MM.1S (cell line): ENCODE data around the gene NMNAT2.

Source experiments
- DNase-seq: peaks from one replicate; pipeline ENCODE4 v3.0.0-alpha.2; 2015
- H2AFZ ChIP-seq: fragments of 300-600 bp; sonication (generic); 2 replicates; pipeline ENCODE4 v1.6.0; 2016; ENCODE audit warnings: antibody characterized with exemption, low read length
- H3F3A ChIP-seq: fragments of 300-600 bp; sonication (generic); 2 replicates; pipeline ENCODE4 v1.6.1; 2016; ENCODE audit warnings: mild to moderate bottlenecking, antibody characterized with exemption, low read length, moderate library complexity, mixed read lengths; ENCODE audit not compliant: insufficient read depth
- H3K27ac ChIP-seq: fragments of 300-600 bp; sonication (generic); 2 replicates; pipeline ENCODE4 v1.5.1; 2016; ENCODE audit warnings: mild to moderate bottlenecking, low read length
- H3K27me3 ChIP-seq: fragments of 300-600 bp; sonication (generic); replicated peaks from 2 replicates; pipeline ENCODE4 v1.6.0; 2016; ENCODE audit warnings: low read length; ENCODE audit not compliant: insufficient read depth
- H3K36me3 ChIP-seq: fragments of 300-600 bp; sonication (generic); replicated peaks from 2 replicates; pipeline ENCODE4 v1.6.1; 2016; ENCODE audit warnings: mild to moderate bottlenecking, low read length, mixed read lengths; ENCODE audit not compliant: insufficient read depth
- H3K4me1 ChIP-seq: fragments of 300-600 bp; sonication (generic); 2 replicates; pipeline ENCODE4 v1.6.1; 2016; ENCODE audit warnings: low read length, mixed read lengths
- H3K4me2 ChIP-seq: fragments of 300-600 bp; sonication (generic); 2 replicates; pipeline ENCODE4 v1.6.0; 2016; ENCODE audit warnings: low read depth, low read length
- H3K4me3 ChIP-seq: fragments of 300-600 bp; sonication (generic); 2 replicates; pipeline ENCODE4 v1.5.1; 2016; ENCODE audit warnings: low read length, mixed read lengths
- H3K79me2 ChIP-seq: fragments of 300-600 bp; sonication (generic); 2 replicates; pipeline ENCODE4 v1.6.1; 2016; ENCODE audit warnings: mixed run types, low read length, mixed read lengths
- H3K9ac ChIP-seq: fragments of 300-600 bp; sonication (generic); 2 replicates; pipeline ENCODE4 v1.6.1; 2016; ENCODE audit warnings: low read length, mixed read lengths
- H3K9me2 ChIP-seq: fragments of 300-600 bp; sonication (generic); replicated peaks from 2 replicates; pipeline ENCODE4 v1.6.1; 2016; ENCODE audit warnings: mild to moderate bottlenecking, low read length, mixed read lengths; ENCODE audit not compliant: insufficient read depth
- H3K9me3 ChIP-seq: fragments of 300-600 bp; sonication (generic); replicated peaks from 2 replicates; pipeline ENCODE4 v1.6.1; 2016; ENCODE audit warnings: mild to moderate bottlenecking, low read length, mixed read lengths; ENCODE audit not compliant: insufficient read depth
- H4K20me1 ChIP-seq: fragments of 300-600 bp; sonication (generic); 2 replicates; pipeline ENCODE4 v1.6.1; 2016; ENCODE audit warnings: mild to moderate bottlenecking, low read length, moderate library complexity, mixed read lengths; ENCODE audit not compliant: insufficient read depth
- EZH2 ChIP-seq: fragments of 300-600 bp; sonication (generic); optimal IDR thresholded peaks from 2 replicates; pipeline ENCODE3; 2017; ENCODE audit warnings: low read depth, mild to moderate bottlenecking, antibody characterized with exemption, low read length, mixed read lengths
- EZH2phosphoT487 ChIP-seq: fragments of 300-600 bp; sonication (generic); IDR thresholded peaks from 2 replicates; pipeline ENCODE4 v1.6.1; 2018; ENCODE audit warnings: antibody characterized with exemption, low read length
- TF ChIP-seq, protein P1 (sequence below): fragments of 300-600 bp; sonication (generic); IDR thresholded peaks from 2 replicates; pipeline ENCODE4 v1.5.1; 2016; ENCODE audit warnings: antibody characterized with exemption, low read length, mixed read lengths

Gene NMNAT2

DNA sequence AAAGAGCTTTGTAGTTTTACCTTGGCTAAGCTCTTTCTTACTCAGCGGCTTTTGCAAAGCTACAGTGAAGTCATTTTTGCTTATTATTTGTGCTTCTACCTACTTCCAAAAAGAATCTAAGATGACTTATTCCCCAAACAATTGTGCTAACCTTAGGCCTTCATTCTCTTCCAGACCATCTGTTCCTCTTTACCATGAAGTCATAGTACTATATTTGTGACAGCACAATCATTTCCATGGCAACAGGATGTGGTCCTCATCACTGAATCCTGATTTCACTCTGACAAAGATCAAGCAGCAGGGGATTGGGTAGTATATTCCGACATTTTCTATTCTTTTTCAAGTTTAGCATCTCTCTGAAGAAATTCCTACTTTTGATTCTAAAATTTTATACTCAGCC is 24.8 kb upstream of the NMNAT2 start:
- no peaks in the 10 kb centered on the region for H3F3A ChIP-seq
- no peaks in the 10 kb centered on the region for H3K79me2 ChIP-seq
- no peaks in the 10 kb centered on the region for H4K20me1 ChIP-seq
- H3K9ac ChIP-seq: no peak overlapping the region
- no peak overlapping the region for H3K27ac ChIP-seq
- no peak overlapping the region for H2AFZ ChIP-seq
- H3K36me3 ChIP-seq: no peaks in the 10 kb centered on the region
- TF ChIP-seq EZH2phosphoT487 (no peak), EZH2 (no peak)
- TF ChIP-seq, protein P1, sequence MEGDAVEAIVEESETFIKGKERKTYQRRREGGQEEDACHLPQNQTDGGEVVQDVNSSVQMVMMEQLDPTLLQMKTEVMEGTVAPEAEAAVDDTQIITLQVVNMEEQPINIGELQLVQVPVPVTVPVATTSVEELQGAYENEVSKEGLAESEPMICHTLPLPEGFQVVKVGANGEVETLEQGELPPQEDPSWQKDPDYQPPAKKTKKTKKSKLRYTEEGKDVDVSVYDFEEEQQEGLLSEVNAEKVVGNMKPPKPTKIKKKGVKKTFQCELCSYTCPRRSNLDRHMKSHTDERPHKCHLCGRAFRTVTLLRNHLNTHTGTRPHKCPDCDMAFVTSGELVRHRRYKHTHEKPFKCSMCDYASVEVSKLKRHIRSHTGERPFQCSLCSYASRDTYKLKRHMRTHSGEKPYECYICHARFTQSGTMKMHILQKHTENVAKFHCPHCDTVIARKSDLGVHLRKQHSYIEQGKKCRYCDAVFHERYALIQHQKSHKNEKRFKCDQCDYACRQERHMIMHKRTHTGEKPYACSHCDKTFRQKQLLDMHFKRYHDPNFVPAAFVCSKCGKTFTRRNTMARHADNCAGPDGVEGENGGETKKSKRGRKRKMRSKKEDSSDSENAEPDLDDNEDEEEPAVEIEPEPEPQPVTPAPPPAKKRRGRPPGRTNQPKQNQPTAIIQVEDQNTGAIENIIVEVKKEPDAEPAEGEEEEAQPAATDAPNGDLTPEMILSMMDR: no peak
- H3K4me3 ChIP-seq: no peak overlapping the region
- no peaks in the 10 kb centered on the region for H3K9me3 ChIP-seq
- H3K27me3 ChIP-seq: no peaks in the 10 kb centered on the region
- no peak overlapping the region for H3K4me2 ChIP-seq
- DNase-seq: no peak
- no peaks in the 10 kb centered on the region for H3K4me1 ChIP-seq
- no peaks in the 10 kb centered on the region for H3K9me2 ChIP-seq

DNA sequence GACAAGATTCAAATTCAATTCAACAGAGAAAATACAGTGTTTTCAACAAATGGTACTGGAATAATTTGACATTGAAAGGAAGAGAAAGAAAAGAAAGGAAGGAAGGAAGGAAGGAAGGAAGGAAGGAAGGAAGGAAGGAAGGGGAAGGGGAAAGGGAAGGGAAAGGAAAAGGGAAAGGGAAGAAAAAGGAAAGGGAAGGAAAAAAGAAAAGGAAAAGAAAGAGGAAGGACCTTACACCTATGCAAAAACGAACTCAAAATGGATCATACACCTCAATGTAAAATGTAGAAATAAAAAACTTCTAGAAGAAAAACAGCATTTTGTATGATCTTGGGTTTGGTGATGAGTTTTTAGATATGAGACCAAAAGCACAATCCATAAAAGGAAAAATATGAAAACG is 19.9 kb upstream of the NMNAT2 start:
- Histone ChIP-seq H2AFZ (no peak overlapping the region), H3K27me3 (no peaks in the 10 kb centered on the region), H3K9me2 (no peaks in the 10 kb centered on the region), H4K20me1 (no peaks in the 10 kb centered on the region), H3K4me3 (no peak overlapping the region), H3K36me3 (no peaks in the 10 kb centered on the region), H3K9ac (no peak overlapping the region), H3K27ac (no peak overlapping the region), H3F3A (no peaks in the 10 kb centered on the region), H3K4me1 (no peaks in the 10 kb centered on the region), H3K9me3 (no peaks in the 10 kb centered on the region), H3K4me2 (no peak overlapping the region), H3K79me2 (no peaks in the 10 kb centered on the region)
- no peak for DNase-seq
- TF ChIP-seq EZH2phosphoT487 (no peak), EZH2 (no peak)
- TF ChIP-seq, protein P1: no peak

DNA sequence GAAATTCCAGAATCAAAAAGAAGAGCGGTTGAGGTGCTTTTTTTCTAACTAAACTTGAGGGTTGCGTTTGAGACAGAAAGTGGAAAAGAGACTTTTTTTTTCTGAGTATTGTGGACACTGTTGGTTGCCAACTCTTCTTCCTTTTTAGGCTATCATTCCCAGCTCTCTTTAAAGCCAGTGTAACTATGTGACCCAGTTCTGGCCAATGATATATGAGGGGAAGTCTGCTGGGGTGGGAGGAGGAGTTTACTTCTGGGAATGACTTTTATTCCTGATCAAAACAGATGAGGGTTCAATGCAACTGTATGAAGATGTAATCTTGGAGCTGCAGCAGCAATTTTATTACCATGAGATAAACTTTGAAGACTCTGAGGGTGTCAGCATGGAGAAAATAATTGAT is 17.3 kb upstream of the NMNAT2 start:
- Histone ChIP-seq H3F3A (no peaks in the 10 kb centered on the region), H4K20me1 (no peaks in the 10 kb centered on the region), H3K4me2 (no peak overlapping the region), H3K9me3 (no peaks in the 10 kb centered on the region), H3K4me1 (no peaks in the 10 kb centered on the region), H3K36me3 (no peaks in the 10 kb centered on the region), H3K4me3 (no peak overlapping the region), H3K9me2 (no peaks in the 10 kb centered on the region), H3K27ac (no peak overlapping the region), H3K9ac (no peak overlapping the region), H3K79me2 (no peaks in the 10 kb centered on the region), H3K27me3 (no peaks in the 10 kb centered on the region), H2AFZ (no peak overlapping the region)
- TF ChIP-seq, protein P1: no peak
- no peak for TF ChIP-seq EZH2phosphoT487
- TF ChIP-seq EZH2: no peak
- DNase-seq: no peak
